Adrenal gland (tissue), 5 donors: Measurements from ENCODE around the gene MTRF1L.
A peak's percentile ranks its signal among the peaks of the same experiment; 100 is the strongest.

Experiments
- CTCF ChIP-seq, 6 experiments: fragments of 450-650 bp in 4 of 6; fragments of 200-600 bp in 2 of 6; sonication (generic) in 1 of 6; IDR thresholded peaks; 1 replicate in 5 of 6; 2 replicates in 1 of 6; pipeline versions ENCODE4 v1.5.1 to v1.8.0; 2016 to 2021; ENCODE audit warnings: antibody characterized with exemption in 6 of 6, mild to moderate bottlenecking in 2 of 6, moderate library complexity in 1 of 6
- POLR2A ChIP-seq, 2 donors: fragments of 450-650 bp; IDR thresholded peaks; one replicate each; pipeline ENCODE4 v1.6.1; 2017; ENCODE audit warnings: antibody characterized with exemption in 2 of 2, mild to moderate bottlenecking in 2 of 2, moderate library complexity in 1 of 2
- donor health status: DM: no; HTN: no; CAD: no.

DNA sequence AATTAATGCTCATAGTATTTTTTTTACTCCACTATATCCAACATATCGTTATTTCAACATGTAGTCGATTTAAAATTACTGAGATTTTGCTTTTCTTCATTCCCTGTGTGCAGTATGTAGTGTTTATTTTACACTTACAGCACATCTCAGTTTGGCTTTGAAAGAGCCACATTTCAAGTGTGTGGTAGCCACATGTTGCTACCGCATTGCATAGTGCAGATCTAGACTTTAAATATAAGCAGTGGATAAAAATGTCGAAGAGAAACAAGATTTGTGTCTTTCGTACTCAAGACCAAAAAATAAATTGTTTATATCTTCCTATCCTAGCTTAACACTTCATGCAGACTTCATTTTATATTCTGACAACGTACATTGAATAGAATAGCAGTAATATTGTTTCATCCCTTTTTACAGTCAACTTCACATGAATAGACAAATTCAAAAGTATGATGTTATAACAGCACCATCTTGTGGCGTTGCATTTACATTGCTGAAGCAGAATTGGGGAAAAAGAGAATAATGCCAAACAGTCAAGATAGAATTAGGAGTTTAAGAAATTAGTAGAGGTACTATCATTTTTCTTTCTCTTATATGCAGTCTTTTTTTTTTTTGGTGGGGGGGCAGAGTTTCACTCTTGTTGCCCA lies 49.5 kb downstream of the MTRF1L start:
- TF ChIP-seq CTCF (IDR thresholded peaks at IDR 0.05) = peak; percentile 38 to 54 (median 40)
- TF ChIP-seq POLR2A (IDR thresholded peaks at IDR 0.05) = no peak
